H9 (cell line): Measurements from ENCODE around the gene MAPK8IP3. TPM values are rescaled to one million over a fixed set of nuclear protein-coding genes. Genes with fewer than 3 reads are reported as not detected.

Source experiments
- DNase-seq: peaks from one replicate; pipeline ENCODE4 v3.0.0-alpha.2; 2017
- H2AFZ ChIP-seq: one replicate; pipeline ENCODE4 v1.6.1; 2013; ENCODE audit warnings: mild to moderate bottlenecking, low read length, control low read depth, moderate library complexity
- H2AK5ac ChIP-seq: 2 replicates; pipeline ENCODE4 v1.6.1; 2013; ENCODE audit warnings: low read length, control low read depth, mixed read lengths; ENCODE audit not compliant: insufficient read length
- H2BK120ac ChIP-seq: one replicate; pipeline ENCODE4 v1.6.1; 2013; ENCODE audit warnings: low read depth, mild to moderate bottlenecking, low read length, control low read depth, inconsistent platforms; ENCODE audit not compliant: poor library complexity, severe bottlenecking
- H2BK12ac ChIP-seq: 2 replicates; pipeline ENCODE4 v1.6.1; 2013; ENCODE audit warnings: low read length, control low read depth, mixed read lengths, low read depth; ENCODE audit not compliant: insufficient read length
- H2BK15ac ChIP-seq: 2 replicates; pipeline ENCODE4 v1.6.1; 2013; ENCODE audit warnings: low read depth, low read length, control low read depth
- H2BK20ac ChIP-seq: one replicate; pipeline ENCODE4 v1.6.1; 2013; ENCODE audit warnings: low read depth, mild to moderate bottlenecking, low read length, control low read depth, inconsistent platforms; ENCODE audit not compliant: poor library complexity, severe bottlenecking
- H2BK5ac ChIP-seq: 2 replicates; pipeline ENCODE4 v1.6.1; 2013; ENCODE audit warnings: low read length, control low read depth, mixed read lengths; ENCODE audit not compliant: insufficient read length
- H3K14ac ChIP-seq: 2 replicates; pipeline ENCODE4 v1.6.1; 2013; ENCODE audit warnings: low read length, control low read depth; ENCODE audit not compliant: insufficient read depth
- H3K18ac ChIP-seq: 2 replicates; pipeline ENCODE4 v1.6.1; 2013; ENCODE audit warnings: low read depth, mild to moderate bottlenecking, mixed read lengths, low read length, control low read depth; ENCODE audit not compliant: insufficient read length
- H3K23ac ChIP-seq: 2 replicates; pipeline ENCODE4 v1.6.1; 2013; ENCODE audit warnings: low read length, control low read depth, mixed read lengths, low read depth; ENCODE audit not compliant: insufficient read length
- H3K23me2 ChIP-seq: 2 replicates; pipeline ENCODE4 v1.6.1; 2013; ENCODE audit warnings: low read depth, mild to moderate bottlenecking, mixed read lengths, low read length, control low read depth; ENCODE audit not compliant: insufficient read length, poor library complexity, severe bottlenecking
- H3K27ac ChIP-seq: 2 replicates; pipeline ENCODE4 v1.5.1; 2013; ENCODE audit warnings: low read length, control low read depth, mixed read lengths, low read depth; ENCODE audit not compliant: insufficient read length
- H3K27me3 ChIP-seq: 2 replicates; pipeline ENCODE4 v1.6.1; 2013; ENCODE audit warnings: low read length, control low read depth, inconsistent platforms; ENCODE audit not compliant: insufficient read depth
- H3K4ac ChIP-seq: 2 replicates; pipeline ENCODE4 v1.6.1; 2013; ENCODE audit warnings: low read depth, mild to moderate bottlenecking, control low read depth, inconsistent platforms, low read length, moderate library complexity
- H3K4me1 ChIP-seq: 2 replicates; pipeline ENCODE4 v1.6.1; 2013; ENCODE audit warnings: low read length, control low read depth, inconsistent platforms; ENCODE audit not compliant: insufficient read depth
- H3K4me2 ChIP-seq: 2 replicates; pipeline ENCODE4 v1.6.1; 2013; ENCODE audit warnings: low read length, control low read depth, mixed read lengths; ENCODE audit not compliant: insufficient read length, insufficient read depth
- H3K56ac ChIP-seq: 2 replicates; pipeline ENCODE4 v1.6.1; 2013; ENCODE audit warnings: low read depth, mild to moderate bottlenecking, mixed read lengths, low read length, control low read depth; ENCODE audit not compliant: insufficient read length
- H3K79me1 ChIP-seq: 2 replicates; pipeline ENCODE4 v1.6.1; 2013; ENCODE audit warnings: low read depth, mild to moderate bottlenecking, moderate library complexity, low read length, control low read depth, inconsistent platforms; ENCODE audit not compliant: insufficient read depth, poor library complexity, severe bottlenecking
- H3K79me2 ChIP-seq: 2 replicates; pipeline ENCODE4 v1.6.1; 2013; ENCODE audit warnings: low read length, control low read depth, inconsistent platforms; ENCODE audit not compliant: insufficient read depth
- H3K9ac ChIP-seq: 2 replicates; pipeline ENCODE4 v1.6.1; 2013; ENCODE audit warnings: low read length, control low read depth, mixed read lengths; ENCODE audit not compliant: insufficient read length; ENCODE audit errors: extremely low read depth
- H3K9me3 ChIP-seq: one replicate; pipeline ENCODE4 v1.6.1; 2013; ENCODE audit warnings: low read depth, low read length, inconsistent platforms; ENCODE audit not compliant: control insufficient read depth
- H3T11ph ChIP-seq: one replicate; pipeline ENCODE4 v1.6.1; 2013; ENCODE audit warnings: mild to moderate bottlenecking, low read length, control low read depth, inconsistent platforms
- H4K20me1 ChIP-seq: one replicate; pipeline ENCODE4 v1.6.1; 2013; ENCODE audit not compliant: control insufficient read depth, insufficient read length, insufficient read depth
- H4K5ac ChIP-seq: 2 replicates; pipeline ENCODE4 v1.6.1; 2013; ENCODE audit warnings: low read depth, mild to moderate bottlenecking, mixed read lengths, low read length, control low read depth; ENCODE audit not compliant: insufficient read length
- H4K8ac ChIP-seq: replicated peaks from 2 replicates; pipeline ENCODE4 v1.6.1; 2013; ENCODE audit warnings: low read length, control low read depth, mixed read lengths, low read depth; ENCODE audit not compliant: insufficient read length
- H4K91ac ChIP-seq: 2 replicates; pipeline ENCODE4 v1.6.1; 2013; ENCODE audit warnings: low read depth, mild to moderate bottlenecking, moderate library complexity, mixed read lengths, low read length, control low read depth; ENCODE audit not compliant: insufficient read length
- H3K27ac Mint-ChIP-seq, 3 experiments: 2 replicates in 2 of 3; 3 replicates in 1 of 3; pipeline ENCODE4 v1.8.0; 2020 to 2021; ENCODE audit warnings: mixed read lengths in 3 of 3, mild to moderate bottlenecking in 1 of 3, moderate library complexity in 1 of 3
- H3K27me3 Mint-ChIP-seq: 2 replicates; pipeline ENCODE4 v1.8.0; 2021; ENCODE audit warnings: low read depth, mild to moderate bottlenecking, moderate library complexity, mixed read lengths
- H3K36me3 Mint-ChIP-seq, 3 experiments: 2 replicates in 2 of 3; 3 replicates in 1 of 3; pipeline ENCODE4 v1.8.0; 2020 to 2021; ENCODE audit warnings: low read depth in 3 of 3, mixed read lengths in 3 of 3; ENCODE audit not compliant: insufficient read depth in 1 of 3
- H3K4me1 Mint-ChIP-seq, 2 experiments: 2 replicates each; pipeline ENCODE4 v1.8.0; 2020; ENCODE audit warnings: mixed read lengths in 2 of 2
- H3K4me3 Mint-ChIP-seq, 2 experiments: 2 replicates in 1 of 2; 3 replicates in 1 of 2; pipeline ENCODE4 v1.8.0; 2020 to 2021; ENCODE audit warnings: mild to moderate bottlenecking in 2 of 2, mixed read lengths in 2 of 2, moderate library complexity in 1 of 2
- H3K9me3 Mint-ChIP-seq, 2 experiments: 2 replicates in 1 of 2; 3 replicates in 1 of 2; pipeline ENCODE4 v1.8.0; 2020; ENCODE audit warnings: mild to moderate bottlenecking in 2 of 2, mixed read lengths in 2 of 2, moderate library complexity in 1 of 2
- WGBS: extraction: QIAGEN DNeasy Blood & Tissue Kit; methylation state at CpG from one replicate; pipeline ENCODE4 v1.1.7; 2013; ENCODE audit warnings: missing lambda C conversion rate, low lambda C conversion rate, mixed read lengths; ENCODE audit not compliant: insufficient read length; ENCODE audit errors: extremely low coverage; 5-methylcytosine and 5-hydroxymethylcytosine counted together
- total RNA-seq: library from RNA; stranded (reverse); gene quantifications from 2 replicates; pipeline ENCODE4 v1.2.1, GENCODE V29; 2021
- TF ChIP-seq, protein P1 (sequence below): fragments of 200-600 bp; sonication (generic); conservative IDR thresholded peaks from 3 replicates; pipeline ENCODE4 v1.8.0; 2021; ENCODE audit warnings: antibody characterized with exemption, mild to moderate bottlenecking

The MAPK8IP3 gene
- total RNA-seq, 1 experiment from 2014 or later, result 51.3 TPM

DNA sequence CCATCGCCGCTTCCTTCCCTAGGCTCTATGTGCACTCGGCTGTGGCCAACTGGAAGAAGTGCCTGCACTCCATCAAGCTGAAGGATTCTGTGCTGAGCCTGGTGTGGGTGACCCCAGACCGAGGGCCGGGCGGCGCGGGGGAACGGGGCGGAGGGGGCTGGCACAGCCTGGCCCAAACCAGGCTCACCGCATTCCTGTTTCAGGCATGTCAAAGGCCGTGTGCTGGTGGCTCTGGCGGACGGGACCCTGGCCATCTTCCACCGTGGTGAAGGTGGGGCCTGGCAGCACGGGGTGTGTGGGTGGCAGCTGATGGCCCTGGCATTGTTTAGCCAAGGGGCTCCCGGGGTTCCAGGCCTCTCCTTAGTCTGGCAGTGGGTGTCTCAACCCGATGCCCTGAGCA is 60.7 kb downstream of the MAPK8IP3 start:
- WGBS, result no CpG with 5 or more reads among the region's 18 CpGs
- Histone ChIP-seq H3K9me3 (no peaks in the 10 kb centered on the region), H3K23ac (no peak overlapping the region), H4K8ac (no peak overlapping the region), H3K4me2 (no peak overlapping the region), H3K14ac (no peak overlapping the region), H2BK120ac (no peak overlapping the region), H4K20me1 (no peaks in the 10 kb centered on the region), H3K9ac (no peak overlapping the region), H2AK5ac (no peak overlapping the region), H3K23me2 (peaks cover 6% of the 10 kb centered on the region), H3K27ac (no peak overlapping the region), H3K79me1 (no peaks in the 10 kb centered on the region), H3K4me1 (no peaks in the 10 kb centered on the region), H2BK20ac (no peak overlapping the region), H3K4ac (no peak overlapping the region), H4K91ac (no peak overlapping the region), H3K56ac (no peak overlapping the region), H3K79me2 (no peaks in the 10 kb centered on the region), H2BK12ac (no peak overlapping the region), H3K27me3 (no peaks in the 10 kb centered on the region), H2AFZ (no peak overlapping the region), H4K5ac (no peak overlapping the region), H3T11ph (no peak overlapping the region), H2BK5ac (no peak overlapping the region), H2BK15ac (no peak overlapping the region), H3K18ac (no peak overlapping the region)
- Mint-ChIP-seq H3K36me3 (peaks cover 3 to 33% (median 25%) of the 10 kb centered on the region in 3 experiments; a peak in 6 of 7 replicates), H3K9me3 (no peaks in the 10 kb centered on the region), H3K4me1 (peaks cover 3 to 7% of the 10 kb centered on the region in 2 experiments), H3K27ac (no peak overlapping the region), H3K4me3 (no peak overlapping the region), H3K27me3 (no peaks in the 10 kb centered on the region; the same call in 1 of the 2 replicates)
- TF ChIP-seq, protein P1, sequence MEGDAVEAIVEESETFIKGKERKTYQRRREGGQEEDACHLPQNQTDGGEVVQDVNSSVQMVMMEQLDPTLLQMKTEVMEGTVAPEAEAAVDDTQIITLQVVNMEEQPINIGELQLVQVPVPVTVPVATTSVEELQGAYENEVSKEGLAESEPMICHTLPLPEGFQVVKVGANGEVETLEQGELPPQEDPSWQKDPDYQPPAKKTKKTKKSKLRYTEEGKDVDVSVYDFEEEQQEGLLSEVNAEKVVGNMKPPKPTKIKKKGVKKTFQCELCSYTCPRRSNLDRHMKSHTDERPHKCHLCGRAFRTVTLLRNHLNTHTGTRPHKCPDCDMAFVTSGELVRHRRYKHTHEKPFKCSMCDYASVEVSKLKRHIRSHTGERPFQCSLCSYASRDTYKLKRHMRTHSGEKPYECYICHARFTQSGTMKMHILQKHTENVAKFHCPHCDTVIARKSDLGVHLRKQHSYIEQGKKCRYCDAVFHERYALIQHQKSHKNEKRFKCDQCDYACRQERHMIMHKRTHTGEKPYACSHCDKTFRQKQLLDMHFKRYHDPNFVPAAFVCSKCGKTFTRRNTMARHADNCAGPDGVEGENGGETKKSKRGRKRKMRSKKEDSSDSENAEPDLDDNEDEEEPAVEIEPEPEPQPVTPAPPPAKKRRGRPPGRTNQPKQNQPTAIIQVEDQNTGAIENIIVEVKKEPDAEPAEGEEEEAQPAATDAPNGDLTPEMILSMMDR, result no peak
- DNase-seq, result no peak
